Dedifferentiated amniotic fluid mesenchymal stem cell (primary cell): ENCODE measurements around the gene TTC28.
"Not testable (repeated sequence)": the region's sequence is repeated elsewhere in the genome, so short reads cannot be mapped to it uniquely, and the experiment has no call there.

Source experiments
- DNase-seq: peaks from one replicate; pipeline ENCODE4 v3.0.0-alpha.2; 2016; ENCODE audit errors: extremely low spot score

TTC28 gene

GRCh38 chr22:28183078-28183860 lies 496.4 kb downstream of the TTC28 start:
- no peak for DNase-seq

- DNase-seq = peak; percentile 43
Observed at GRCh38 chr22:28180804-28181731, 498.6 kb downstream of the TTC28 start.

GRCh38 chr22:28179392-28179791 lies 500.2 kb downstream of the TTC28 start:
- DNase-seq = no peak

GRCh38 chr22:28175730-28176492 lies 503.7 kb downstream of the TTC28 start:
- no peak for DNase-seq

- no peak for DNase-seq
Observed at GRCh38 chr22:28174509-28174908, 505.1 kb downstream of the TTC28 start.

GRCh38 chr22:28172892-28173670 lies 506.6 kb downstream of the TTC28 start:
- no peak for DNase-seq

- no peak for DNase-seq
Observed at GRCh38 chr22:28171712-28172111, 507.9 kb downstream of the TTC28 start.

- DNase-seq = no peak
Observed at GRCh38 chr22:28171115-28171514, 508.5 kb downstream of the TTC28 start.

- not testable (repeated sequence) for DNase-seq
Observed at GRCh38 chr22:28169314-28169713, 510.3 kb downstream of the TTC28 start.

GRCh38 chr22:28155808-28156207 lies 523.8 kb downstream of the TTC28 start:
- no peak for DNase-seq

- DNase-seq = no peak
Observed at GRCh38 chr22:28154861-28155260, 524.8 kb downstream of the TTC28 start.

GRCh38 chr22:28151151-28151816 lies 528.4 kb downstream of the TTC28 start:
- no peak for DNase-seq

- no peak for DNase-seq
Observed at GRCh38 chr22:28148816-28149465, 530.7 kb downstream of the TTC28 start.

- DNase-seq = no peak
Observed at GRCh38 chr22:28147401-28147800, 532.2 kb downstream of the TTC28 start.

GRCh38 chr22:28146401-28147314 lies 533.0 kb downstream of the TTC28 start:
- no peak for DNase-seq

- no peak for DNase-seq
Observed at GRCh38 chr22:28143961-28144745, 535.5 kb downstream of the TTC28 start.

- DNase-seq = no peak
Observed at GRCh38 chr22:28143241-28143865, 536.3 kb downstream of the TTC28 start.
